ENCODE measurements around the gene SARM1.
A peak's percentile ranks its signal among the peaks of the same experiment; 100 is the strongest.

SARM1 gene

DNA sequence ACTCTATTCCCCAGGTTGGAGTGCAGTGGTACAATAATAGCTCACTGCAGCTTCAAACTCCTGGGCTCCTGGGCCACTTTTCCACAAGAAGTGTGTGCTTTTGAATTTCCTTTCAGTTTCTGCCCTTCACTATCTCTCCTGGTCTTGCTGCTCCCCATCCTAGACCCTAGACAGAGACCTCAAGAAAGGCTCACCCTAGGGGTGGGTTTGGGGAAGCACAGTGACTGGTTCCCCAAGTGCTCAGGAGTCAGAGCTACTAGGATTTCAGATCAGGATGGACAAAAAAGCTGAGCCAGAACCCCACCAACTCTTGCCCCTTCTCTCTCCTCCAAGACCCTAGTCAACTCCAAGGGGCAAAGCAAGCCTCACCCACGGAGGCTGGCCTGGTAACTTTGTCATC is 4.9 kb upstream of the SARM1 start:
- DNase-seq (ENCODE audit: low read depth), result no peak
- H3K4me3 ChIP-seq (ENCODE audit: control insufficient read depth, low read depth, low read length), result no peak overlapping the region
- TF ChIP-seq, protein P1, sequence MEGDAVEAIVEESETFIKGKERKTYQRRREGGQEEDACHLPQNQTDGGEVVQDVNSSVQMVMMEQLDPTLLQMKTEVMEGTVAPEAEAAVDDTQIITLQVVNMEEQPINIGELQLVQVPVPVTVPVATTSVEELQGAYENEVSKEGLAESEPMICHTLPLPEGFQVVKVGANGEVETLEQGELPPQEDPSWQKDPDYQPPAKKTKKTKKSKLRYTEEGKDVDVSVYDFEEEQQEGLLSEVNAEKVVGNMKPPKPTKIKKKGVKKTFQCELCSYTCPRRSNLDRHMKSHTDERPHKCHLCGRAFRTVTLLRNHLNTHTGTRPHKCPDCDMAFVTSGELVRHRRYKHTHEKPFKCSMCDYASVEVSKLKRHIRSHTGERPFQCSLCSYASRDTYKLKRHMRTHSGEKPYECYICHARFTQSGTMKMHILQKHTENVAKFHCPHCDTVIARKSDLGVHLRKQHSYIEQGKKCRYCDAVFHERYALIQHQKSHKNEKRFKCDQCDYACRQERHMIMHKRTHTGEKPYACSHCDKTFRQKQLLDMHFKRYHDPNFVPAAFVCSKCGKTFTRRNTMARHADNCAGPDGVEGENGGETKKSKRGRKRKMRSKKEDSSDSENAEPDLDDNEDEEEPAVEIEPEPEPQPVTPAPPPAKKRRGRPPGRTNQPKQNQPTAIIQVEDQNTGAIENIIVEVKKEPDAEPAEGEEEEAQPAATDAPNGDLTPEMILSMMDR (conservative IDR thresholded peaks at IDR 0.05; ENCODE audit: control insufficient read depth, insufficient read depth, low read depth, low read length), result peak; percentile 1

DNA sequence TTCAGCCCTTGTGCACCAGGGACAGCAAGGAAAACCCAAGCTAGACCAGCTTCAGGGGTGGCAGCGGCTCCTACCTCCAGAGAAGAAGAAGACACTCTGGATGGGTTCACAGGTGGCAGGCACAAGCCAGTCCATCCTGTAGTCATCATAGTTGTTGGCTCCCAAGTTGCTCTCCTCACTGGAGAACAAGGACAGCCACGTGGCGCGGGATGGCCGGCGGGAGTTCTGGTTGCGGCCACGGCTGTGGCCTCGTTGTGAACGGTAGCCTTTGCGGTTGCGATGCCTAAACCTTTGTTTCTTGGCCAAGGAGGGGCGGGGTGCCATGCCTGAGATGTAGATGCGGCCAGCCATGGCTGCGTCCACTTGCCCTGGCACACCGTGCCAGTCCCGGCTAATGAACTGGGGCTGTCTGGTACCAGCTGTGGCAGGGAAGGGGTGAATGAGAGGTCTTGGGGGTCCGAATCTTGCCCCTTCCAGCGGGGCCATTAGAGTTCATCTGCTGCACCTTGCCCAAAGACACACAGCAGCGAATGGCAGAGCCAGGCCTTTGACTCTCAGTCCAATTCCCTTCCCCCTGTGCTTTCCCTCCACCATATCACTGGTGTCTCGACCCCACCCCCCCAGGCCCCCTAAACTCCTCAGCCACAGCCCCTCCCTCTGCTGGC is 3.7 kb upstream of the SARM1 start:
- no peak for DNase-seq (ENCODE audit: low read depth)
- TF ChIP-seq, protein P1 (conservative IDR thresholded peaks at IDR 0.05; ENCODE audit: control insufficient read depth, insufficient read depth, low read depth, low read length), result no peak
- no peak overlapping the region for H3K4me3 ChIP-seq (ENCODE audit: control insufficient read depth, low read depth, low read length)

DNA sequence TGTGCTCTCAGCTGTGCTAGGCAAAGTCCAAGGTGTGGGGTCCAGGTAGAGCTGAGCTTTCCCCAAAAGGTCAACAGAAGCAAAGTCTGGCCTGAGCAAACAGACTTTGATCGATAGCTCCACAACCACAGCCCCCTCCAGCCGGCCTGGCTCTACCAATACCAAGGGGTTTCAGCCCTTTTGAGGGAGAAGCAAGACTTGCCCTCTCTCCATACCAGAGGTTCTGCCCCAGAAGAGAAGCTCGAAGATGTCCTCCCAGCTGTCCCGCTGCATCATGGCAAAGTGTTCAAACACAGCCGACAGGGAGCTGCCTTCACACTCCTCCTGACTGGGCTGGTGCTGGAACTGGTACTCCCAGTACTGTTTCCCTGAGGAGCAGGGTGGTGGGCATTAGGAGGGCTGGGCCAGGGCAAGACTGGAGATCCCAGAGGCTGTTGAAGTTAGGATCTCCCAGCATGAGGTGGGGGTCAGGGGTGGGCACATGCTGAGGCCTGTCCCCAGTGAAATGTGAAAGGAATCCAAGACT is 3.1 kb upstream of the SARM1 start:
- DNase-seq (ENCODE audit: low read depth), result no peak
- no peak overlapping the region for H3K4me3 ChIP-seq (ENCODE audit: control insufficient read depth, low read depth, low read length)
- TF ChIP-seq, protein P1 (conservative IDR thresholded peaks at IDR 0.05; ENCODE audit: control insufficient read depth, insufficient read depth, low read depth, low read length), result no peak

DNA sequence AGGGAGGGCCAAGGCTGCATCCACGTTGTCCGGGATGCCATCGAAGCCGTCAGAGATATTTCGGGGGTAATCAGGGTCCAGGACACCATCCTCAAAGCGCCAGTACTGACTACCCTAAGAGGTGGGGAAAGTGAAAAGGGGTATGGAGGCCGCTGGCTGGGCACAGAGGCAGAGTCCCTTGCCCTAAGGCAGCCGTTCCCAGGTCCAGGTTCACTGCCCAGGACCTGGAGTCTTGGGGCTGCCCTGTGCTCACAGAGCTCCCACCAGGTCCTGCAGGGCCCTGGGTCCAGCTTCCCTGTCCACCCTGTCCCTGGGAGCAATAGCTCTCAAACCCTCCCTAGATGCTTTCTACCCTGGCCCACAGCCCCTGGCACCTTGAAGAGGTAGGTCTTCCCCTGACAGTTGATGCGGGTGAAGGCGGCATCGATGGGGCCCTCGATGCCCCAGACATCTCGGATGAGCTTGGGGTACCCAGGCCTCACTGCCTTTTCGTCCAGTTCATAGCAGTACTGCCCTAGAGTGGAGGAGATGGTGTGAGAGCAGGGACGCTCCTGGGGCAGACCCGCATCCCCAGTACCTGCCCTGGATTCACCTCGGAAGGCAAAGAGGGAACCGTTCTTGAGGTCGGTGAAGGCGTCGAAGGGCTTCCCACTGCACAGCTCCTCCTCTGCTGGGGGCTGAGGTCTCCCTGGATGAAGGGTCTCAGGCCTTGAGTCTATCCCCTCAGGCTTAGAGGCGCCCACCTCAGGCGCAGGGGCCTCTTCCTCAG is 2.4 kb upstream of the SARM1 start:
- no peak for DNase-seq (ENCODE audit: low read depth)
- TF ChIP-seq, protein P1 (conservative IDR thresholded peaks at IDR 0.05; ENCODE audit: control insufficient read depth, insufficient read depth, low read depth, low read length), result no peak
- H3K4me3 ChIP-seq (ENCODE audit: control insufficient read depth, low read depth, low read length), result no peak overlapping the region

DNA sequence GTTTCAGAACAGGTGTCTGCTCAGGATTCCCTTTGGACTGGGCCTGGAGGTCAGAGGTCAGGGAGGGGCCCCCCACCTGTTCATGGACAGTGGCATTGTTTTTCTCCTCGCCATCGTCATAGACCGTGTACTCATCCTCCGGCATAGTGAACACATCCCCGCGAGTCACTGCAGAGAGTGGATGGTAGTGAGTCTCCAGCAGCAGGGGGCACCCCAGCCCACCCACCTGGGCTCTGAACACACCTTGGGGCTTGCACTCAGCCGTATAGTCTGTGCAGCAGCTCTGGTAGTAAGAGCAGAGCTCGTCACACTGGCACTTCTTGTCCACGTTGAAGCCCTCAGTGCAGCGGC is 1.8 kb upstream of the SARM1 start:
- DNase-seq (ENCODE audit: low read depth), result no peak
- TF ChIP-seq, protein P1 (conservative IDR thresholded peaks at IDR 0.05; ENCODE audit: control insufficient read depth, insufficient read depth, low read depth, low read length), result no peak
- no peak overlapping the region for H3K4me3 ChIP-seq (ENCODE audit: control insufficient read depth, low read depth, low read length)

DNA sequence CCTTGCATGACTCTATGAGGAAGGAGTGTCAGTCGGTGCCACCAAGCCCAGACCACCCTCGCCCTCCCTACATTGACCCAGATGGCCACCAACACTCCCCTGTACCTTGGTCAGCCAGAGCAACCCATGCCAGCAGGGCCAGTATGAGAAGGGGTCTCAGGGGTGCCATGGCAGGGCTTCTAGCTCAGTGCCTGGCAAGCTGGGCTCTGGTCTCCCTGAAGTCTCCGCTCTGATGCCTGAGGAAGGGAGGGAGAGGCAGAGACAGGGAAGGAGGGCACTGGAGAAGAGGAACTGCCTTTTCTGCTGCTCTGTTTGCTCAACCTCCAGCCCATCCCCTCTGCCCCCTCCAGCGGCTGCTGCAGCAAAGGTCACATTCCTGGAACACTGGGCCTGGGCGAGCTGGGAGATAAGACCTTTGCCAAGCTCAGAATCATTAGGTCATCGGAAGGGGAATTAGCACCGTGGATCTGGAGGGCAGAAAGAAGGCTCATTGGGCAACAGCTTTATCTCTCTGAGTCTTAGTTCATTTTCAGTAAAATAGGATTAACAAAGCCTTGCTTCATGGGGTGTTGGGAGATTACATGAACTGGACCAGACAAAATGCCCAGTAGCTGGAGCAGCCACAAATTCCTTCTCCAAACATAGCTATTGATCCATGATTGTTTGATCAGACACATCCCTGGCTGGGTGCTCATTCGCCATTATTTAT is 1.3 kb upstream of the SARM1 start, which contains the start of gene VTN:
VTN (minus strand) TSS at position 273 of the 709 bp plus-strand sequence; CDS start at position 169, 104 bp downstream.
- TF ChIP-seq, protein P1 (conservative IDR thresholded peaks at IDR 0.05; ENCODE audit: control insufficient read depth, insufficient read depth, low read depth, low read length), result no peak
- peak within 1 kb of the TSS; percentile 60 for H3K4me3 ChIP-seq (ENCODE audit: control insufficient read depth, low read depth, low read length)
- no peak for DNase-seq (ENCODE audit: low read depth)

All from fibroblast of mammary gland (primary cell).